Measurements from ENCODE around the gene RBP4.
A peak's percentile ranks its signal among the peaks of the same experiment; 100 is the strongest.
"Not testable (repeated sequence)": the region's sequence is repeated elsewhere in the genome, so short reads cannot be mapped to it uniquely, and the experiment has no call there.

The RBP4 gene

GRCh38 chr10:93565446-93565845, 35.6 kb downstream of the RBP4 start:
- DNase-seq, result no peak

- no peak for DNase-seq
These were observed 40.5 kb downstream of the RBP4 start for GRCh38 chr10:93560541-93560940.

GRCh38 chr10:93559490-93559889, 41.5 kb downstream of the RBP4 start:
- no peak for DNase-seq

GRCh38 chr10:93554760-93555432, 46.1 kb downstream of the RBP4 start:
- DNase-seq, result peak; percentile 9

GRCh38 chr10:93554316-93554663, 46.7 kb downstream of the RBP4 start:
- DNase-seq, result no peak

- DNase-seq, result no peak
These were observed 47.3 kb downstream of the RBP4 start for GRCh38 chr10:93553482-93554315.

DNA sequence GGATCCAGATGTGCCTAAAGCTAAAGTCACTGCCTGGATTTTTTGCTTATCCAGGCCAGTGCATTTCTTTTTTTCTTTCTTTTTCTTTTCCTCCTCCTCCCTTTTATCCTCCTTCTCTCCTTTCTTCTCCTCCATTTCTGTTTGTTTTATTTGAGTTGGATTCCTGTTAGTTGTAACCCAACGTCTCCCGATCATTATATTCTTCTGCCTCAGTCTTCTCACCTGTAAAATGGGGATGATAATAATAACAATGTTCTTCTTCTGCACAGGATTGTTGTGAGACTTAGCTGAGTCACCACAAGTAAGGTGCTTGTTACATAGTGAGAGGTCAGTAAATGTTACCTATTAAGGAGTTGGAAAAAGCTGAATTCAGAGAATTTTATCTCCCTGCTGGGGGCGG, 48.3 kb downstream of the RBP4 start:
- DNase-seq, result no peak

DNA sequence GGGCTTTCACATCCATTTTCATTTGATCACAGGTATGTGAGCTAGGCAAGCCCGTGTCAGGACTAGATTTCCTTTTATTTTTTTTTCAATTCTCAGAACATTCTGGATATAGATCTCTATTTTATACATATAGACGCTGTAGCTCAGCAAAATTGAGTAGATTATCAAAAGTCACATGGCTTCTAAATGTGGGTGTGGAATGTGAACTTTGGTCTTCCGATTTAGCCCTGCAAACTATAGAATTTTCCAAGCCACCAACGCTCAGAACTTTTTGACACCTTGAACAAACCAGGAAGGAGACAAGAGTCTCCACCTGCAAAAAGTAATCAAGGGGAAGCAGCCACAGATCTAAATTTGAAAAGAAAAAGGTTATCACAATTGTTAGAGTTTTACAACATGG, 50.4 kb downstream of the RBP4 start:
- DNase-seq, result no peak

GRCh38 chr10:93548376-93549071, 52.5 kb downstream of the RBP4 start:
- no peak for DNase-seq

- DNase-seq, result no peak
These were observed 53.5 kb downstream of the RBP4 start for GRCh38 chr10:93547522-93547921.

- DNase-seq, result not testable (repeated sequence)
These were observed 54.0 kb downstream of the RBP4 start for GRCh38 chr10:93546995-93547394.

DNA sequence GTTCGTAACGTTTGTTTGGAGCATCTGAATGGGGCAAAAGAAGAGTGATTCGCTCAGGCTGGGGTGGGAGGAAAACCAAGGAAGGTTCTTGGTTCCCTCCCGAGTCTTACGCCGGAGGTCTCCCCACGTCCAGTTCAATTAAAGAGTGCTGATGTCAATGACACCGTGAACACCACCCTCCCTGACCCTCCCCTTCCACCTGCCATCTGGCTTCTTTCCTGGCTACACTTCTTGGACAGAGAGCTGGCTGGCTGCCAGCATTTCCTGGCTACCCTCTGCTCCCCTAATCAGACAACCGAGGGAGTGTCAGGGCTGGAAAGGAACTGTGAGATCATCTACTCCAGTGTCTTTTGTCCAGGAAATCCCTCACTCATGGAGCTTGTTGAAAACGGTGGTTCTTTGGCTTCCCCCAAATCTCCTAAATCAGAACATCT, 58.7 kb downstream of the RBP4 start:
- DNase-seq, result no peak
